ENCODE measurements around the gene TRAPPC2B. TPM values are rescaled to one million over a fixed set of nuclear protein-coding genes. Genes with fewer than 3 reads are reported as not detected.

TRAPPC2B gene
- total RNA-seq, 2 donors from 2014 or later = 2.6 to 8.6 TPM

- peak within 1 kb of the TSS; percentile 63 to 85 (median 74) for H3K27ac ChIP-seq
- WGBS, 2 donors = 1 to 3% methylated on average over 28 to 71 of the region's 71 CpGs
Observed at GRCh38 chr19:57320180-57321084, 42.9 kb upstream of the TRAPPC2B start, which contains the start of gene ZNF543. ZNF543 (plus strand) TSS chr19:57320472; CDS start chr19:57320854, 382 bp downstream.

GRCh38 chr19:57321116-57321515, 42.2 kb upstream of the TRAPPC2B start:
- TF ChIP-seq POLR2A (IDR thresholded peaks at IDR 0.05) (no peak), CTCF (IDR thresholded peaks at IDR 0.05) (no peak)
- H3K4me1 ChIP-seq = peaks cover 24% of the 10 kb centered on the region
- peaks cover 0 to 8% of the 10 kb centered on the region in 2 donors for H3K27me3 ChIP-seq
- 31 to 39% methylated on average over 8 of the region's 8 CpGs for WGBS, 2 donors
- peaks cover 0 to 3% of the 10 kb centered on the region in 2 donors for H3K36me3 ChIP-seq (replicated peaks in 1 of 2; ENCODE audit: insufficient read depth in 1 of 2, low read depth in 2 of 2)
- peak overlapping the region in 1 of 2 donors; percentile 44 for H3K4me3 ChIP-seq
- ATAC-seq = no peak
- no peak for DNase-seq
- no peaks in the 10 kb centered on the region for H3K9me3 ChIP-seq
- H3K27ac ChIP-seq = peak overlapping the region in 2 of 4 donors; percentile 74 to 85
- intact Hi-C loops (cut with DNase I) = no loop called here

More at GRCh38 chr19:57320180-57321084, 42.9 kb upstream of the TRAPPC2B start, which contains the start of gene ZNF543:
- H3K36me3 ChIP-seq (replicated peaks in 1 of 2; ENCODE audit: insufficient read depth in 1 of 2, low read depth in 2 of 2) = peaks cover 0 to 3% of the 10 kb centered on the region in 2 donors
- H3K9me3 ChIP-seq = no peaks in the 10 kb centered on the region
- peaks cover 24% of the 10 kb centered on the region for H3K4me1 ChIP-seq
- DNase-seq (peak; percentile 90 to 95 (median 92)), ATAC-seq (peak; percentile 99)
- peak within 1 kb of the TSS; percentile 44 to 62 for H3K4me3 ChIP-seq
- intact Hi-C loops (cut with DNase I) = no loop called here
- peak; percentile 24 to 73 (median 70) for TF ChIP-seq POLR2A (IDR thresholded peaks at IDR 0.05)
- TF ChIP-seq CTCF (IDR thresholded peaks at IDR 0.05) = no peak
- H3K27me3 ChIP-seq = peaks cover 0 to 8% of the 10 kb centered on the region in 2 donors

GRCh38 chr19:57321751-57322150, 41.6 kb upstream of the TRAPPC2B start:
- no peak for TF ChIP-seq CTCF (IDR thresholded peaks at IDR 0.05)
- no peak for TF ChIP-seq POLR2A (IDR thresholded peaks at IDR 0.05)
- Histone ChIP-seq H3K4me3 (no peak overlapping the region), H3K9me3 (no peaks in the 10 kb centered on the region), H3K27me3 (peaks cover 0 to 8% of the 10 kb centered on the region in 2 donors), H3K36me3 (replicated peaks in 1 of 2; ENCODE audit: insufficient read depth in 1 of 2, low read depth in 2 of 2) (peaks cover 0 to 6% of the 10 kb centered on the region in 2 donors), H3K27ac (no peak overlapping the region), H3K4me1 (peaks cover 24% of the 10 kb centered on the region)
- intact Hi-C loops (cut with DNase I) = no loop called here
- DNase-seq (no peak), ATAC-seq (no peak)
- 70 to 75% methylated on average over 2 to 3 of the region's 3 CpGs for WGBS, 2 donors

GRCh38 chr19:57324992-57325391, 38.4 kb upstream of the TRAPPC2B start:
- H3K27me3 ChIP-seq = no peaks in the 10 kb centered on the region
- H3K4me3 ChIP-seq = no peak overlapping the region
- no peak overlapping the region for H3K27ac ChIP-seq
- DNase-seq (no peak), ATAC-seq (no peak)
- H3K9me3 ChIP-seq = peaks cover 0 to 13% (median 0%) of the 10 kb centered on the region in 3 donors
- TF ChIP-seq POLR2A (IDR thresholded peaks at IDR 0.05) = no peak
- TF ChIP-seq CTCF (IDR thresholded peaks at IDR 0.05) = no peak
- intact Hi-C loops (cut with DNase I) = no loop called here
- H3K4me1 ChIP-seq = peaks cover 20% of the 10 kb centered on the region
- peaks cover 10 to 22% of the 10 kb centered on the region in 2 donors for H3K36me3 ChIP-seq (replicated peaks in 1 of 2; ENCODE audit: insufficient read depth in 1 of 2, low read depth in 2 of 2)
